RWPE1 (cell line): ENCODE results near the gene GNL3L.
"Not testable (repeated sequence)": the region's sequence is repeated elsewhere in the genome, so short reads cannot be mapped to it uniquely, and the experiment has no call there.

Source experiments
- CTCF ChIA-PET: fragments of 350-600 bp; sonication (Branson Sonifier 250); formaldehyde crosslinking; extraction: SDS; loops from one replicate; lab custom pipeline; 2021; lab: Yijun Ruan, JAX
- POLR2A ChIA-PET: fragments of 400-600 bp; formaldehyde crosslinking; extraction: SDS; loops from one replicate; lab custom pipeline; 2020; ENCODE audit warnings: antibody characterized with exemption; ENCODE audit not compliant: low non-redundant PET; lab: Yijun Ruan, JAX
- DNase-seq: peaks from one replicate; pipeline ENCODE4 v3.0.0; 2012; ENCODE audit warnings: low spot score
- H3K27ac ChIP-seq: fragments of 450-650 bp; 2 replicates; pipeline ENCODE4 v1.5.1; 2017
- CTCF ChIP-seq: fragments of 450-650 bp; conservative IDR thresholded peaks from 2 replicates; pipeline ENCODE4 v1.5.1; 2017; ENCODE audit warnings: low read depth, mild to moderate bottlenecking

The GNL3L gene

GRCh38 chrX:54560411-54560810 lies 30.4 kb downstream of the GNL3L start:
- ChIA-PET CTCF (no interaction called here), POLR2A (no interaction called here)
- no peak overlapping the region for H3K27ac ChIP-seq
- no peak for DNase-seq
- TF ChIP-seq CTCF, result no peak

GRCh38 chrX:54561622-54562021 lies 31.6 kb downstream of the GNL3L start:
- H3K27ac ChIP-seq, result no peak overlapping the region
- CTCF ChIA-PET, result no interaction called here
- no peak for TF ChIP-seq CTCF
- DNase-seq, result no peak
- POLR2A ChIA-PET, result no interaction called here

GRCh38 chrX:54564936-54565335 lies 34.9 kb downstream of the GNL3L start:
- TF ChIP-seq CTCF, result no peak
- ChIA-PET POLR2A (no interaction called here), CTCF (no interaction called here)
- DNase-seq, result no peak
- no peak overlapping the region for H3K27ac ChIP-seq

- no peak overlapping the region for H3K27ac ChIP-seq
- DNase-seq, result no peak
- ChIA-PET POLR2A (no interaction called here), CTCF (no interaction called here)
- no peak for TF ChIP-seq CTCF
Measured at GRCh38 chrX:54570332-54570731, 40.3 kb downstream of the GNL3L start.

GRCh38 chrX:54572641-54573040 lies 42.6 kb downstream of the GNL3L start:
- POLR2A ChIA-PET, H3K27ac ChIP-seq, DNase-seq, CTCF ChIA-PET: not testable (repeated sequence)

GRCh38 chrX:54597728-54598127 lies 67.7 kb downstream of the GNL3L start:
- DNase-seq, result no peak
- no peak for TF ChIP-seq CTCF
- CTCF ChIA-PET, result no interaction called here
- no peak overlapping the region for H3K27ac ChIP-seq
- POLR2A ChIA-PET, result no interaction called here

GRCh38 chrX:54602563-54602962 lies 72.5 kb downstream of the GNL3L start:
- no peak for TF ChIP-seq CTCF
- ChIA-PET POLR2A (no interaction called here), CTCF (no interaction called here)
- no peak for DNase-seq
- H3K27ac ChIP-seq, result no peak overlapping the region
